GM10266 (cell line): ENCODE data around the gene TPP1.
A peak's percentile ranks its signal among the peaks of the same experiment; 100 is the strongest.

Experiments
- DNase-seq: peaks from one replicate; pipeline ENCODE4 v3.0.0; 2012; ENCODE audit errors: extremely low spot score
- CTCF ChIP-seq: IDR thresholded peaks from 2 replicates; pipeline ENCODE4 v1.5.1; 2012; ENCODE audit warnings: mild to moderate bottlenecking, low read depth; ENCODE audit not compliant: control insufficient read depth, insufficient read depth; ENCODE audit errors: missing control alignments

TPP1 gene

GRCh38 chr11:6628526-6628925, 9.3 kb upstream of the TPP1 start:
- no peak for TF ChIP-seq CTCF
- DNase-seq, result no peak

GRCh38 chr11:6627762-6628241, 8.6 kb upstream of the TPP1 start:
- no peak for TF ChIP-seq CTCF

GRCh38 chr11:6626971-6627761, 7.9 kb upstream of the TPP1 start:
- DNase-seq, result no peak
- no peak for TF ChIP-seq CTCF

More at GRCh38 chr11:6627762-6628241, 8.6 kb upstream of the TPP1 start:
- peak; percentile 80 for DNase-seq

GRCh38 chr11:6625832-6626420, 6.7 kb upstream of the TPP1 start:
- no peak for TF ChIP-seq CTCF
- no peak for DNase-seq

- no peak for DNase-seq
- TF ChIP-seq CTCF, result no peak
Measured at GRCh38 chr11:6625156-6625831, 6.1 kb upstream of the TPP1 start.

GRCh38 chr11:6623391-6624363, 4.5 kb upstream of the TPP1 start:
- no peak for TF ChIP-seq CTCF
- DNase-seq, result no peak
